H9 (cell line): ENCODE measurements around the gene ACO1. TPM values are rescaled to one million over a fixed set of nuclear protein-coding genes. Genes with fewer than 3 reads are reported as not detected.

ENCODE experiments used
- DNase-seq: peaks from one replicate; pipeline ENCODE4 v3.0.0-alpha.2; 2017
- H2AFZ ChIP-seq: one replicate; pipeline ENCODE4 v1.6.1; 2013; ENCODE audit warnings: mild to moderate bottlenecking, low read length, control low read depth, moderate library complexity
- H2AK5ac ChIP-seq: 2 replicates; pipeline ENCODE4 v1.6.1; 2013; ENCODE audit warnings: low read length, control low read depth, mixed read lengths; ENCODE audit not compliant: insufficient read length
- H2BK120ac ChIP-seq: one replicate; pipeline ENCODE4 v1.6.1; 2013; ENCODE audit warnings: low read depth, mild to moderate bottlenecking, low read length, control low read depth, inconsistent platforms; ENCODE audit not compliant: poor library complexity, severe bottlenecking
- H2BK12ac ChIP-seq: 2 replicates; pipeline ENCODE4 v1.6.1; 2013; ENCODE audit warnings: low read length, control low read depth, mixed read lengths, low read depth; ENCODE audit not compliant: insufficient read length
- H2BK15ac ChIP-seq: 2 replicates; pipeline ENCODE4 v1.6.1; 2013; ENCODE audit warnings: low read depth, low read length, control low read depth
- H2BK20ac ChIP-seq: one replicate; pipeline ENCODE4 v1.6.1; 2013; ENCODE audit warnings: low read depth, mild to moderate bottlenecking, low read length, control low read depth, inconsistent platforms; ENCODE audit not compliant: poor library complexity, severe bottlenecking
- H2BK5ac ChIP-seq: 2 replicates; pipeline ENCODE4 v1.6.1; 2013; ENCODE audit warnings: low read length, control low read depth, mixed read lengths; ENCODE audit not compliant: insufficient read length
- H3K14ac ChIP-seq: 2 replicates; pipeline ENCODE4 v1.6.1; 2013; ENCODE audit warnings: low read length, control low read depth; ENCODE audit not compliant: insufficient read depth
- H3K18ac ChIP-seq: 2 replicates; pipeline ENCODE4 v1.6.1; 2013; ENCODE audit warnings: low read depth, mild to moderate bottlenecking, mixed read lengths, low read length, control low read depth; ENCODE audit not compliant: insufficient read length
- H3K23ac ChIP-seq: 2 replicates; pipeline ENCODE4 v1.6.1; 2013; ENCODE audit warnings: low read length, control low read depth, mixed read lengths, low read depth; ENCODE audit not compliant: insufficient read length
- H3K23me2 ChIP-seq: 2 replicates; pipeline ENCODE4 v1.6.1; 2013; ENCODE audit warnings: low read depth, mild to moderate bottlenecking, mixed read lengths, low read length, control low read depth; ENCODE audit not compliant: insufficient read length, poor library complexity, severe bottlenecking
- H3K27ac ChIP-seq: 2 replicates; pipeline ENCODE4 v1.5.1; 2013; ENCODE audit warnings: low read length, control low read depth, mixed read lengths, low read depth; ENCODE audit not compliant: insufficient read length
- H3K27me3 ChIP-seq: 2 replicates; pipeline ENCODE4 v1.6.1; 2013; ENCODE audit warnings: low read length, control low read depth, inconsistent platforms; ENCODE audit not compliant: insufficient read depth
- H3K4ac ChIP-seq: 2 replicates; pipeline ENCODE4 v1.6.1; 2013; ENCODE audit warnings: low read depth, mild to moderate bottlenecking, control low read depth, inconsistent platforms, low read length, moderate library complexity
- H3K4me1 ChIP-seq: 2 replicates; pipeline ENCODE4 v1.6.1; 2013; ENCODE audit warnings: low read length, control low read depth, inconsistent platforms; ENCODE audit not compliant: insufficient read depth
- H3K4me2 ChIP-seq: 2 replicates; pipeline ENCODE4 v1.6.1; 2013; ENCODE audit warnings: low read length, control low read depth, mixed read lengths; ENCODE audit not compliant: insufficient read length, insufficient read depth
- H3K56ac ChIP-seq: 2 replicates; pipeline ENCODE4 v1.6.1; 2013; ENCODE audit warnings: low read depth, mild to moderate bottlenecking, mixed read lengths, low read length, control low read depth; ENCODE audit not compliant: insufficient read length
- H3K79me1 ChIP-seq: 2 replicates; pipeline ENCODE4 v1.6.1; 2013; ENCODE audit warnings: low read depth, mild to moderate bottlenecking, moderate library complexity, low read length, control low read depth, inconsistent platforms; ENCODE audit not compliant: insufficient read depth, poor library complexity, severe bottlenecking
- H3K79me2 ChIP-seq: 2 replicates; pipeline ENCODE4 v1.6.1; 2013; ENCODE audit warnings: low read length, control low read depth, inconsistent platforms; ENCODE audit not compliant: insufficient read depth
- H3K9ac ChIP-seq: 2 replicates; pipeline ENCODE4 v1.6.1; 2013; ENCODE audit warnings: low read length, control low read depth, mixed read lengths; ENCODE audit not compliant: insufficient read length; ENCODE audit errors: extremely low read depth
- H3K9me3 ChIP-seq: one replicate; pipeline ENCODE4 v1.6.1; 2013; ENCODE audit warnings: low read depth, low read length, inconsistent platforms; ENCODE audit not compliant: control insufficient read depth
- H3T11ph ChIP-seq: one replicate; pipeline ENCODE4 v1.6.1; 2013; ENCODE audit warnings: mild to moderate bottlenecking, low read length, control low read depth, inconsistent platforms
- H4K20me1 ChIP-seq: one replicate; pipeline ENCODE4 v1.6.1; 2013; ENCODE audit not compliant: control insufficient read depth, insufficient read length, insufficient read depth
- H4K5ac ChIP-seq: 2 replicates; pipeline ENCODE4 v1.6.1; 2013; ENCODE audit warnings: low read depth, mild to moderate bottlenecking, mixed read lengths, low read length, control low read depth; ENCODE audit not compliant: insufficient read length
- H4K8ac ChIP-seq: replicated peaks from 2 replicates; pipeline ENCODE4 v1.6.1; 2013; ENCODE audit warnings: low read length, control low read depth, mixed read lengths, low read depth; ENCODE audit not compliant: insufficient read length
- H4K91ac ChIP-seq: 2 replicates; pipeline ENCODE4 v1.6.1; 2013; ENCODE audit warnings: low read depth, mild to moderate bottlenecking, moderate library complexity, mixed read lengths, low read length, control low read depth; ENCODE audit not compliant: insufficient read length
- H3K27ac Mint-ChIP-seq, 3 experiments: 2 replicates in 2 of 3; 3 replicates in 1 of 3; pipeline ENCODE4 v1.8.0; 2020 to 2021; ENCODE audit warnings: mixed read lengths in 3 of 3, mild to moderate bottlenecking in 1 of 3, moderate library complexity in 1 of 3
- H3K27me3 Mint-ChIP-seq: 2 replicates; pipeline ENCODE4 v1.8.0; 2021; ENCODE audit warnings: low read depth, mild to moderate bottlenecking, moderate library complexity, mixed read lengths
- H3K36me3 Mint-ChIP-seq, 3 experiments: 2 replicates in 2 of 3; 3 replicates in 1 of 3; pipeline ENCODE4 v1.8.0; 2020 to 2021; ENCODE audit warnings: low read depth in 3 of 3, mixed read lengths in 3 of 3; ENCODE audit not compliant: insufficient read depth in 1 of 3
- H3K4me1 Mint-ChIP-seq, 2 experiments: 2 replicates each; pipeline ENCODE4 v1.8.0; 2020; ENCODE audit warnings: mixed read lengths in 2 of 2
- H3K4me3 Mint-ChIP-seq, 2 experiments: 2 replicates in 1 of 2; 3 replicates in 1 of 2; pipeline ENCODE4 v1.8.0; 2020 to 2021; ENCODE audit warnings: mild to moderate bottlenecking in 2 of 2, mixed read lengths in 2 of 2, moderate library complexity in 1 of 2
- H3K9me3 Mint-ChIP-seq, 2 experiments: 2 replicates in 1 of 2; 3 replicates in 1 of 2; pipeline ENCODE4 v1.8.0; 2020; ENCODE audit warnings: mild to moderate bottlenecking in 2 of 2, mixed read lengths in 2 of 2, moderate library complexity in 1 of 2
- WGBS: extraction: QIAGEN DNeasy Blood & Tissue Kit; methylation state at CpG from one replicate; pipeline ENCODE4 v1.1.7; 2013; ENCODE audit warnings: missing lambda C conversion rate, low lambda C conversion rate, mixed read lengths; ENCODE audit not compliant: insufficient read length; ENCODE audit errors: extremely low coverage; 5-methylcytosine and 5-hydroxymethylcytosine counted together
- total RNA-seq: library from RNA; stranded (reverse); gene quantifications from 2 replicates; pipeline ENCODE4 v1.2.1, GENCODE V29; 2021
- TF ChIP-seq, protein P1 (sequence below): fragments of 200-600 bp; sonication (generic); conservative IDR thresholded peaks from 3 replicates; pipeline ENCODE4 v1.8.0; 2021; ENCODE audit warnings: antibody characterized with exemption, mild to moderate bottlenecking

The ACO1 gene
- total RNA-seq, 1 experiment from 2014 or later = 44.5 TPM

- no peak overlapping the region for H3K4me3 Mint-ChIP-seq
- Histone ChIP-seq H3K79me1 (no peaks in the 10 kb centered on the region), H2BK12ac (no peak overlapping the region), H4K5ac (no peak overlapping the region), H3K4me1 (peaks cover 8% of the 10 kb centered on the region), H2AFZ (no peak overlapping the region), H3K18ac (no peak overlapping the region), H4K20me1 (no peaks in the 10 kb centered on the region), H3K4me2 (no peak overlapping the region), H3K79me2 (peaks cover 2% of the 10 kb centered on the region; the same call in 1 of the 2 replicates), H3T11ph (no peak overlapping the region), H3K14ac (no peak overlapping the region), H2BK120ac (no peak overlapping the region), H3K23me2 (no peaks in the 10 kb centered on the region), H3K9me3 (no peaks in the 10 kb centered on the region), H3K9ac (no peak overlapping the region), H3K27me3 (peaks cover 1% of the 10 kb centered on the region; the same call in 1 of the 2 replicates), H3K27ac (no peak overlapping the region), H3K4ac (no peak overlapping the region), H2AK5ac (no peak overlapping the region), H3K56ac (no peak overlapping the region), H2BK5ac (no peak overlapping the region), H4K8ac (no peak overlapping the region), H2BK20ac (no peak overlapping the region), H3K23ac (no peak overlapping the region), H4K91ac (no peak overlapping the region), H2BK15ac (no peak overlapping the region)
- H3K4me1 Mint-ChIP-seq = peaks cover 31 to 42% of the 10 kb centered on the region in 2 experiments
- no peak for DNase-seq
- TF ChIP-seq, protein P1, sequence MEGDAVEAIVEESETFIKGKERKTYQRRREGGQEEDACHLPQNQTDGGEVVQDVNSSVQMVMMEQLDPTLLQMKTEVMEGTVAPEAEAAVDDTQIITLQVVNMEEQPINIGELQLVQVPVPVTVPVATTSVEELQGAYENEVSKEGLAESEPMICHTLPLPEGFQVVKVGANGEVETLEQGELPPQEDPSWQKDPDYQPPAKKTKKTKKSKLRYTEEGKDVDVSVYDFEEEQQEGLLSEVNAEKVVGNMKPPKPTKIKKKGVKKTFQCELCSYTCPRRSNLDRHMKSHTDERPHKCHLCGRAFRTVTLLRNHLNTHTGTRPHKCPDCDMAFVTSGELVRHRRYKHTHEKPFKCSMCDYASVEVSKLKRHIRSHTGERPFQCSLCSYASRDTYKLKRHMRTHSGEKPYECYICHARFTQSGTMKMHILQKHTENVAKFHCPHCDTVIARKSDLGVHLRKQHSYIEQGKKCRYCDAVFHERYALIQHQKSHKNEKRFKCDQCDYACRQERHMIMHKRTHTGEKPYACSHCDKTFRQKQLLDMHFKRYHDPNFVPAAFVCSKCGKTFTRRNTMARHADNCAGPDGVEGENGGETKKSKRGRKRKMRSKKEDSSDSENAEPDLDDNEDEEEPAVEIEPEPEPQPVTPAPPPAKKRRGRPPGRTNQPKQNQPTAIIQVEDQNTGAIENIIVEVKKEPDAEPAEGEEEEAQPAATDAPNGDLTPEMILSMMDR = no peak
- no peak overlapping the region for H3K27ac Mint-ChIP-seq
- H3K27me3 Mint-ChIP-seq = no peaks in the 10 kb centered on the region
- WGBS = no CpG with 5 or more reads among the region's 3 CpGs
- peaks cover 0 to 12% (median 10%) of the 10 kb centered on the region in 3 experiments; a peak in 5 of 7 replicates for H3K36me3 Mint-ChIP-seq
- peaks cover 0 to 7% of the 10 kb centered on the region in 2 experiments; a peak in 2 of 5 replicates for H3K9me3 Mint-ChIP-seq
These were observed 13.8 kb downstream of the ACO1 start for GRCh38 chr9:32398207-32398606.
